ENCODE data around the gene MLLT6.

- TF ChIP-seq, protein P1, sequence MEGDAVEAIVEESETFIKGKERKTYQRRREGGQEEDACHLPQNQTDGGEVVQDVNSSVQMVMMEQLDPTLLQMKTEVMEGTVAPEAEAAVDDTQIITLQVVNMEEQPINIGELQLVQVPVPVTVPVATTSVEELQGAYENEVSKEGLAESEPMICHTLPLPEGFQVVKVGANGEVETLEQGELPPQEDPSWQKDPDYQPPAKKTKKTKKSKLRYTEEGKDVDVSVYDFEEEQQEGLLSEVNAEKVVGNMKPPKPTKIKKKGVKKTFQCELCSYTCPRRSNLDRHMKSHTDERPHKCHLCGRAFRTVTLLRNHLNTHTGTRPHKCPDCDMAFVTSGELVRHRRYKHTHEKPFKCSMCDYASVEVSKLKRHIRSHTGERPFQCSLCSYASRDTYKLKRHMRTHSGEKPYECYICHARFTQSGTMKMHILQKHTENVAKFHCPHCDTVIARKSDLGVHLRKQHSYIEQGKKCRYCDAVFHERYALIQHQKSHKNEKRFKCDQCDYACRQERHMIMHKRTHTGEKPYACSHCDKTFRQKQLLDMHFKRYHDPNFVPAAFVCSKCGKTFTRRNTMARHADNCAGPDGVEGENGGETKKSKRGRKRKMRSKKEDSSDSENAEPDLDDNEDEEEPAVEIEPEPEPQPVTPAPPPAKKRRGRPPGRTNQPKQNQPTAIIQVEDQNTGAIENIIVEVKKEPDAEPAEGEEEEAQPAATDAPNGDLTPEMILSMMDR (IDR thresholded peaks at IDR 0.05), result peak; percentile 94
- TF ChIP-seq ZFX (IDR thresholded peaks at IDR 0.05; ENCODE audit: borderline replicate concordance), result no peak
Observed at GRCh38 chr17:38729886-38730525, 24.9 kb downstream of the MLLT6 start, which contains the start of gene CISD3.

Data from 22Rv1 (cell line).